SK-N-SH (cell line): Measurements from ENCODE around the gene PLAC8. TPM values are rescaled to one million over a fixed set of nuclear protein-coding genes. Genes with fewer than 3 reads are reported as not detected.

ENCODE experiments used
- CTCF ChIA-PET: fragments of 300-600, 350-600 bp; formaldehyde crosslinking; extraction: SDS; loops from one replicate; lab custom pipeline; 2021; lab: Yijun Ruan, JAX
- POLR2A ChIA-PET: fragments of 350-600 bp; sonication (Branson Sonifier 250); formaldehyde crosslinking; extraction: SDS; loops from one replicate; lab custom pipeline; 2020; ENCODE audit warnings: antibody characterized with exemption, inconsistent platforms; lab: Yijun Ruan, JAX
- DNase-seq: peaks from one replicate; pipeline ENCODE4 v3.0.0; 2012
- H2AFZ ChIP-seq: fragments of 200-600 bp; sonication (generic); 2 replicates; pipeline ENCODE4 v1.8.1; 2016; ENCODE audit warnings: antibody characterized with exemption, mild to moderate bottlenecking, low read depth
- H3F3A ChIP-seq: fragments of 200-600 bp; sonication (generic); replicated peaks from 2 replicates; pipeline ENCODE3; 2016; ENCODE audit warnings: antibody characterized with exemption, mild to moderate bottlenecking; ENCODE audit not compliant: insufficient read depth
- H3K27ac ChIP-seq, 2 experiments: fragments of 200-500 bp in 1 of 2; fragments of 200-600 bp in 1 of 2; sonication (Bioruptor generic) in 1 of 2; sonication (generic), shearing (Covaris generic) in 1 of 2; 2 replicates each; pipeline versions ENCODE4 v1.5.1 to v1.6.1; 2014 to 2016; ENCODE audit warnings: low read depth in 2 of 2, inconsistent platforms in 1 of 2, low read length in 1 of 2, mild to moderate bottlenecking in 1 of 2, mixed read lengths in 1 of 2
- H3K27me3 ChIP-seq: fragments of 200-600 bp; sonication (generic), shearing (Covaris generic); 2 replicates; pipeline ENCODE4 v1.6.1; 2016; ENCODE audit warnings: mixed run types; ENCODE audit not compliant: insufficient read depth
- H3K36me3 ChIP-seq, 2 experiments: fragments of 200-500 bp in 1 of 2; fragments of 200-600 bp in 1 of 2; sonication (Bioruptor generic) in 1 of 2; sonication (generic) in 1 of 2; replicated peaks in 1 of 2; 2 replicates each; pipeline versions ENCODE3 to v1.5.1; 2014 to 2016; ENCODE audit warnings: low read length in 1 of 2, mild to moderate bottlenecking in 1 of 2; ENCODE audit not compliant: insufficient read depth in 2 of 2, control insufficient read depth in 1 of 2
- H3K4me1 ChIP-seq, 2 experiments: fragments of 200-500 bp in 1 of 2; fragments of 200-600 bp in 1 of 2; sonication (Bioruptor generic) in 1 of 2; sonication (generic), shearing (Covaris generic) in 1 of 2; 2 replicates each; pipeline versions ENCODE4 v1.5.1 to v1.6.1; 2014 to 2016; ENCODE audit warnings: low read depth in 1 of 2, low read length in 1 of 2, mixed run types in 1 of 2; ENCODE audit not compliant: insufficient read depth in 2 of 2, control insufficient read depth in 1 of 2
- H3K4me2 ChIP-seq: fragments of 200-600 bp; sonication (generic), shearing (Covaris generic); 2 replicates; pipeline ENCODE4 v1.6.1; 2017; ENCODE audit warnings: mixed run types
- H3K4me3 ChIP-seq, 2 experiments: fragments of 200-500 bp in 1 of 2; fragments of 200-600 bp in 1 of 2; sonication (Bioruptor generic) in 1 of 2; sonication (generic), shearing (Covaris generic) in 1 of 2; 2 replicates each; pipeline versions ENCODE4 v1.5.1 to v1.8.1; 2014 to 2016; ENCODE audit warnings: low read depth in 2 of 2, inconsistent platforms in 1 of 2, low read length in 1 of 2, mild to moderate bottlenecking in 1 of 2, mixed read lengths in 1 of 2, moderate library complexity in 1 of 2
- H3K79me2 ChIP-seq: fragments of 200-600 bp; sonication (generic); 2 replicates; pipeline ENCODE4 v1.8.1; 2017; ENCODE audit warnings: mild to moderate bottlenecking; ENCODE audit not compliant: insufficient read depth
- H3K9ac ChIP-seq: fragments of 200-600 bp; sonication (generic); 2 replicates; pipeline ENCODE4 v1.6.1; 2017; ENCODE audit warnings: mixed run types
- H3K9me2 ChIP-seq: fragments of 200-600 bp; sonication (generic); 2 replicates; pipeline ENCODE4 v1.6.1; 2017; ENCODE audit warnings: mixed run types
- H3K9me3 ChIP-seq: fragments of 200-600 bp; sonication (generic); 2 replicates; pipeline ENCODE4 v1.6.1; 2017; ENCODE audit warnings: mixed run types, mild to moderate bottlenecking, moderate library complexity
- H4K20me1 ChIP-seq: fragments of 200-600 bp; sonication (generic); 2 replicates; pipeline ENCODE4 v1.6.1; 2017; ENCODE audit warnings: mild to moderate bottlenecking, mixed run types; ENCODE audit not compliant: insufficient read depth
- ELF1 ChIP-seq: IDR thresholded peaks from 2 replicates; pipeline ENCODE4 v1.4.0; 2012
- FOSL2 ChIP-seq: IDR thresholded peaks from 2 replicates; pipeline ENCODE4 v1.4.0; 2012; ENCODE audit warnings: low read depth, mild to moderate bottlenecking, moderate library complexity, borderline replicate concordance
- FOXJ3 ChIP-seq: sonication (generic); formaldehyde crosslinking; IDR thresholded peaks from 2 replicates; pipeline ENCODE4 v1.5.1; 2020; ENCODE audit warnings: mild to moderate bottlenecking, missing genetic modification reagents
- FOXM1 ChIP-seq: IDR thresholded peaks from 2 replicates; pipeline ENCODE4 v1.4.0; 2012; ENCODE audit warnings: low read depth, mild to moderate bottlenecking
- JUND ChIP-seq: IDR thresholded peaks from 2 replicates; pipeline ENCODE4 v1.4.0; 2012
- PBX3 ChIP-seq: IDR thresholded peaks from 2 replicates; pipeline ENCODE4; 2012
- POLR2AphosphoS5 ChIP-seq: IDR thresholded peaks from 2 replicates; pipeline ENCODE4 v1.6.1; 2012; ENCODE audit warnings: low read depth, low read length
- RAD21 ChIP-seq: IDR thresholded peaks from 2 replicates; pipeline ENCODE4 v1.6.1; 2012; ENCODE audit warnings: mild to moderate bottlenecking, low read length
- RCOR1 ChIP-seq: fragments of 150-350 bp; IDR thresholded peaks from 2 replicates; pipeline ENCODE4 v1.6.1; 2017; ENCODE audit warnings: antibody characterized with exemption, low read length
- REST ChIP-seq: IDR thresholded peaks from 2 replicates; pipeline ENCODE4 v1.6.1; 2012; ENCODE audit warnings: mild to moderate bottlenecking, low read depth, low read length, moderate library complexity
- ZBTB33 ChIP-seq: IDR thresholded peaks from 2 replicates; pipeline ENCODE4 v1.4.0; 2012; ENCODE audit warnings: low read depth, borderline replicate concordance
- WGBS: methylation state at CpG from one replicate; pipeline ENCODE4 v1.1.6; 2017; ENCODE audit warnings: low lambda C conversion rate; 5-methylcytosine and 5-hydroxymethylcytosine counted together
- polyA plus RNA-seq, 3 experiments: library from polyadenylated mRNA; depleted of rRNA; stranded (reverse); fragments of >200 nt; gene quantifications; 2 replicates each; pipeline ENCODE4 v1.2.3, GENCODE V29; 2012
- TF ChIP-seq, protein P1 (sequence below): fragments of 150-350 bp; IDR thresholded peaks from 2 replicates; pipeline ENCODE4 v1.6.1; 2017; ENCODE audit warnings: antibody characterized with exemption, low read length, low read depth, borderline replicate concordance

The PLAC8 gene
- polyA plus RNA-seq, 1 of the 3 experiments (the other 2 are of a cell fraction), result 11.3 TPM

GRCh38 chr4:83080561-83080960 is 34.0 kb downstream of the PLAC8 start:
- peaks cover 10% of the 10 kb centered on the region for H3F3A ChIP-seq
- H3K9me2 ChIP-seq, result no peaks in the 10 kb centered on the region
- ChIA-PET POLR2A (no interaction called here), CTCF (interaction anchor here (0.6 to 1.3 kb wide), 3 partner anchors 10 to 115 kb away, joined by 3 read pairs; no protein-coding TSS in a partner anchor)
- H3K27me3 ChIP-seq, result no peaks in the 10 kb centered on the region
- no peak overlapping the region for H3K9ac ChIP-seq
- no peaks in the 10 kb centered on the region for H4K20me1 ChIP-seq
- DNase-seq, result no peak
- no peak overlapping the region for H3K27ac ChIP-seq
- no peak for TF ChIP-seq ELF1
- TF ChIP-seq RAD21, result no peak
- TF ChIP-seq JUND, result no peak
- TF ChIP-seq POLR2AphosphoS5, result no peak
- TF ChIP-seq, protein P1, sequence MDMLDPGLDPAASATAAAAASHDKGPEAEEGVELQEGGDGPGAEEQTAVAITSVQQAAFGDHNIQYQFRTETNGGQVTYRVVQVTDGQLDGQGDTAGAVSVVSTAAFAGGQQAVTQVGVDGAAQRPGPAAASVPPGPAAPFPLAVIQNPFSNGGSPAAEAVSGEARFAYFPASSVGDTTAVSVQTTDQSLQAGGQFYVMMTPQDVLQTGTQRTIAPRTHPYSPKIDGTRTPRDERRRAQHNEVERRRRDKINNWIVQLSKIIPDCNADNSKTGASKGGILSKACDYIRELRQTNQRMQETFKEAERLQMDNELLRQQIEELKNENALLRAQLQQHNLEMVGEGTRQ, result no peak
- TF ChIP-seq ZBTB33, result no peak
- no peak for TF ChIP-seq FOSL2
- TF ChIP-seq FOXJ3 (CRISPR knock-in tag), result no peak
- no peak for TF ChIP-seq RCOR1
- TF ChIP-seq PBX3, result no peak
- no peak for TF ChIP-seq REST
- TF ChIP-seq FOXM1, result no peak
- H3K4me1 ChIP-seq, result no peaks in the 10 kb centered on the region
- no peak overlapping the region for H2AFZ ChIP-seq
- H3K9me3 ChIP-seq, result no peaks in the 10 kb centered on the region
- H3K4me2 ChIP-seq, result no peak overlapping the region
- no peaks in the 10 kb centered on the region for H3K79me2 ChIP-seq
- H3K4me3 ChIP-seq, result no peak overlapping the region
- 90% methylated on average over 6 of the region's 6 CpGs for WGBS
- peaks cover 0 to 4% of the 10 kb centered on the region in 2 experiments for H3K36me3 ChIP-seq
